HL-60 (cell line): Measurements from ENCODE around the gene HPSE2.

Experiments used
- CTCF ChIP-seq: IDR thresholded peaks from one replicate; pipeline ENCODE4 v1.5.1; 2011; ENCODE audit warnings: low read length, control low read depth, inconsistent platforms; ENCODE audit not compliant: insufficient read depth
- REST ChIP-seq: IDR thresholded peaks from 2 replicates; pipeline ENCODE4 v1.6.1; 2012; ENCODE audit warnings: low read depth; ENCODE audit not compliant: insufficient replicate concordance

- no peak for TF ChIP-seq CTCF
- TF ChIP-seq REST, result no peak
These were observed 763.5 kb downstream of the HPSE2 start for GRCh38 chr10:98472196-98472595.
